Measurements from ENCODE around the gene FGFRL1. TPM values are rescaled to one million over a fixed set of nuclear protein-coding genes. Genes with fewer than 3 reads are reported as not detected.

The FGFRL1 gene
- total RNA-seq, 2 donors from 2014 or later: 16.0 to 34.7 TPM

- TF ChIP-seq, protein P1, sequence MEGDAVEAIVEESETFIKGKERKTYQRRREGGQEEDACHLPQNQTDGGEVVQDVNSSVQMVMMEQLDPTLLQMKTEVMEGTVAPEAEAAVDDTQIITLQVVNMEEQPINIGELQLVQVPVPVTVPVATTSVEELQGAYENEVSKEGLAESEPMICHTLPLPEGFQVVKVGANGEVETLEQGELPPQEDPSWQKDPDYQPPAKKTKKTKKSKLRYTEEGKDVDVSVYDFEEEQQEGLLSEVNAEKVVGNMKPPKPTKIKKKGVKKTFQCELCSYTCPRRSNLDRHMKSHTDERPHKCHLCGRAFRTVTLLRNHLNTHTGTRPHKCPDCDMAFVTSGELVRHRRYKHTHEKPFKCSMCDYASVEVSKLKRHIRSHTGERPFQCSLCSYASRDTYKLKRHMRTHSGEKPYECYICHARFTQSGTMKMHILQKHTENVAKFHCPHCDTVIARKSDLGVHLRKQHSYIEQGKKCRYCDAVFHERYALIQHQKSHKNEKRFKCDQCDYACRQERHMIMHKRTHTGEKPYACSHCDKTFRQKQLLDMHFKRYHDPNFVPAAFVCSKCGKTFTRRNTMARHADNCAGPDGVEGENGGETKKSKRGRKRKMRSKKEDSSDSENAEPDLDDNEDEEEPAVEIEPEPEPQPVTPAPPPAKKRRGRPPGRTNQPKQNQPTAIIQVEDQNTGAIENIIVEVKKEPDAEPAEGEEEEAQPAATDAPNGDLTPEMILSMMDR (IDR thresholded peaks at IDR 0.05): no peak
- Histone ChIP-seq H3K4me1 (peaks cover 16% of the 10 kb centered on the region), H3K9ac (ENCODE audit: low read depth in 2 of 2, low read length in 2 of 2) (no peak overlapping the region), H3K27me3 (peaks cover 7% of the 10 kb centered on the region), H3K4me3 (no peak overlapping the region), H3K9me3 (no peaks in the 10 kb centered on the region), H3K27ac (no peak overlapping the region), H3K36me3 (no peaks in the 10 kb centered on the region)
- peak; percentile 65 for DNase-seq
- intact Hi-C loops (cut with DNase I): no loop called here
These were observed 14.7 kb downstream of the FGFRL1 start for GRCh38 chr4:1026115-1026514.

DNA sequence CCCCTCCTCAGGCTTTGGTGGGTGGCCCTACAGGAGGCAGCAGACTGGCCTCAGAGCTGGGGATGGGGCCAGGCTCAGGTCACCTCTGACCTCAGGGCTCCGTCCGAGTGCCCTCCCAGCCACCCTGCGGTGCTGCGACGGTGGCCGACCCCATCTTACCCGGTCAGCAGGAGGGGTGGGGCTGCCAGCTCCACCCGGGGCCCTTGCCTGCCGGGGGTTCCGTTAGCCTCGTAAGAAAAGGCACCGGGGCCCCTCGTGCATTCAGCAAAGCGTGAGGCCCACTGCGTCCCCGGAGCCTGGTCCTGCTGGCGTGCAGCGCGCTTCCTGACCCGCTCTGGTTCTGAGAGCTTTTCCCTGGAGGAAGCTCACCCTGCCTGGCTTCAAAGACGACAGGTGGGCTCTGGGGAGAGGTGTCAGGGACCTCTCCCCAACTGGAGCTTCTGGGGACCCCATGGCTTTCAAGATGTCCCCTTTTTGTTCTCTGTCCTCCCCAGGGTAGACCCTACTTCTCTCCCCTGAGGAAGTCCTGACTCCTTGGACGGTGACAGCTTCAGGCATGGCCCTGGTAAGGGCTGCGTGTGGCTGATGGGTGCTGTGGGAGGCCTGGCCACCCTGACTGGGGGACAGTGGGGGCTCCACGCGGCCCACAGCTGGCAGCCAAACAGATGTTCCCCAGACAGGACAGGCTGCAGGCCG is 15.9 kb downstream of the FGFRL1 start:
- no peak for DNase-seq
- TF ChIP-seq, protein P1 (IDR thresholded peaks at IDR 0.05): no peak

GRCh38 chr4:1027915-1028238 is 16.5 kb downstream of the FGFRL1 start:
- Histone ChIP-seq H3K4me1 (peaks cover 7% of the 10 kb centered on the region), H3K36me3 (no peaks in the 10 kb centered on the region), H3K9me3 (no peaks in the 10 kb centered on the region), H3K4me3 (no peak overlapping the region), H3K27me3 (peaks cover 14% of the 10 kb centered on the region), H3K9ac (ENCODE audit: low read depth in 2 of 2, low read length in 2 of 2) (no peak overlapping the region), H3K27ac (no peak overlapping the region)
- no peak for DNase-seq
- TF ChIP-seq, protein P1 (IDR thresholded peaks at IDR 0.05): no peak
- intact Hi-C loops (cut with DNase I): no loop called here

More for the DNA sequence above, 15.9 kb downstream of the FGFRL1 start:
- intact Hi-C loops (cut with DNase I): no loop called here
- Histone ChIP-seq H3K9me3 (no peaks in the 10 kb centered on the region), H3K36me3 (no peaks in the 10 kb centered on the region), H3K9ac (ENCODE audit: low read depth in 2 of 2, low read length in 2 of 2) (no peak overlapping the region), H3K27me3 (peaks cover 9% of the 10 kb centered on the region), H3K27ac (no peak overlapping the region), H3K4me1 (peaks cover 11% of the 10 kb centered on the region), H3K4me3 (no peak overlapping the region)

DNA sequence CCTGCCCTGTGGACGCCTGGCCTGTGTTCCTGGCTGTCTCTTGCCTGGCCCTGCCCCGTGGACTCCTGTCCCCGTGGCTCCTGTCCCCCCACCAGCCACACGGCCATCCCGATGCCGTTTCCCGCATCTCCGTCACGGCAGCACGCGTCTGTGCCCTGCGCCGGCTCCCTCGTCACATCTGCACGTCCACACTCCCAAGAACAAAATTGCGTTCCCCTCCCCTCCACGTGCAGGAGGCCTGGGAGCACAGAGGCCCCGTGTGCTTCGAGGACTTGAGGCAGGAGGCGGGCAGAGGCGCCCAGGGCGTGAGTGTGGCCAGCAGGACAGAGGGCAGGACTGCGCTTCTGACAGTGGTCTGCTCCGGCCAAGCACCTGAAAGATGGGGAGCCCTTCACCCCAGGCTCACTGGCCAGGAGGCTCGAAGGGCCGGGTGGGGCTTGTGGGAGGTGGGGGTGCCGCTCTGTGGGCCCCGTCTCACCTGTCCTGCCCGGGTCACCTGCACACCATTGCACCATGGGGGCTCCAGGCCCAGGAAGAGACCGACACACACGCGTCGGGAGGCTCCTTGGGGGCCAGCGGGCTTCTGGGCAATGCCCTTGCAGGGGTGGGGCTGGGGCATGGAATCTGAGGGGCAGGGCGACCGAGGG is 17.3 kb downstream of the FGFRL1 start:
- Histone ChIP-seq H3K9ac (ENCODE audit: low read depth in 2 of 2, low read length in 2 of 2) (no peak overlapping the region), H3K36me3 (no peaks in the 10 kb centered on the region), H3K4me1 (peaks cover 7% of the 10 kb centered on the region), H3K27ac (no peak overlapping the region), H3K4me3 (no peak overlapping the region), H3K9me3 (no peaks in the 10 kb centered on the region), H3K27me3 (peaks cover 18% of the 10 kb centered on the region)
- intact Hi-C loops (cut with DNase I): no loop called here
- no peak for DNase-seq
- TF ChIP-seq, protein P1 (IDR thresholded peaks at IDR 0.05): no peak

DNA sequence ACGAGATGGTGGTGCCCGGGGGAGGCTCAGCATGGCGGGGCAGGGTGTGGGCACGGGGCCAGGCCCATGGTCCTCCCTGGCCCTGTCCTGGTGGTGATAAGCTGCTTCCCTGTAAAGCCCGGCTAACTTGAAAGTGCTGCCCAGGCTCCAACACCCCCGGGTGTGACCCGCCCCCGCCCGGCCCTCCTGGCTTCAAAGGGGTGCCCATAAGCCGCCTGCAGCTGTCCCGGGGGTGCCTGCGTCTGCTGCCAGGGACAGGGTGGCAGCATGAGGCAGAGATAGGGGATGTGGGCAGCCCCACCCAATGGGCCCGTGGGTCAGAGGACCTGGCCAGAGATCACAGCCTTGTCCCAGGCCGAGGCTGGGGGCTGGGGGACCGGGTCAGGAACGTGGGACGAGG is 18.1 kb downstream of the FGFRL1 start:
- peaks cover 18% of the 10 kb centered on the region for H3K27me3 ChIP-seq
- peaks cover 7% of the 10 kb centered on the region for H3K4me1 ChIP-seq
- H3K27ac ChIP-seq: no peak overlapping the region
- TF ChIP-seq, protein P1 (IDR thresholded peaks at IDR 0.05): no peak
- H3K9ac ChIP-seq (ENCODE audit: low read depth in 2 of 2, low read length in 2 of 2): no peak overlapping the region
- H3K36me3 ChIP-seq: no peaks in the 10 kb centered on the region
- DNase-seq: no peak
- intact Hi-C loops (cut with DNase I): no loop called here
- H3K4me3 ChIP-seq: no peak overlapping the region
- H3K9me3 ChIP-seq: no peaks in the 10 kb centered on the region

All from colonic mucosa (tissue), 4 donors.